OCI-LY3 (cell line): ENCODE data around the gene FBLN7.

Source experiments
- EZH2phosphoT487 ChIP-seq: fragments of 200-600 bp; shearing (Covaris generic); IDR thresholded peaks from 2 replicates; pipeline ENCODE4 v1.6.1; 2018; ENCODE audit warnings: antibody characterized with exemption, mixed run types, low read depth
- TF ChIP-seq, protein P1 (sequence below): fragments of 200-600, 300-600 bp; sonication (generic); IDR thresholded peaks from 2 replicates; pipeline ENCODE4 v1.5.1; 2014; ENCODE audit warnings: antibody characterized with exemption, low read length, low read depth

DNA sequence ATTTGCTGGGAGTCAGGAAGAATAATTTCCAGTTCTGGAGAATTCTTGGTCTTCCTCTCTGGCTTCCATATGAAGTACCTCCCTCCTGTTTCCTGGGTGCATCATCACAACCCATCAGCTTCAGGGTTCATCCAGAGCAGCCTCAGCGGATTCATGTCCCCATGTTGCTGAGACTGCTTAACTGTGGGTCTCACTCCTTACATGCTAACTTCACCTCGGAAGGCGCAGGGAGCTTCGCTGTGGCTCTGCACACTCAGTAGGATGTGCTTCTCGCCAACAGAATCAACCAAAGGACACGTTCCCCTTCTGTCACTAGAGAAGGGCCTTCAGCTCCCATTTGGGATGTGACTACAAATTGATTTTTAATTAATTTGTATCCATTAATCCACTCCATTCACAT, 24.2 kb downstream of the FBLN7 start:
- TF ChIP-seq, protein P1, sequence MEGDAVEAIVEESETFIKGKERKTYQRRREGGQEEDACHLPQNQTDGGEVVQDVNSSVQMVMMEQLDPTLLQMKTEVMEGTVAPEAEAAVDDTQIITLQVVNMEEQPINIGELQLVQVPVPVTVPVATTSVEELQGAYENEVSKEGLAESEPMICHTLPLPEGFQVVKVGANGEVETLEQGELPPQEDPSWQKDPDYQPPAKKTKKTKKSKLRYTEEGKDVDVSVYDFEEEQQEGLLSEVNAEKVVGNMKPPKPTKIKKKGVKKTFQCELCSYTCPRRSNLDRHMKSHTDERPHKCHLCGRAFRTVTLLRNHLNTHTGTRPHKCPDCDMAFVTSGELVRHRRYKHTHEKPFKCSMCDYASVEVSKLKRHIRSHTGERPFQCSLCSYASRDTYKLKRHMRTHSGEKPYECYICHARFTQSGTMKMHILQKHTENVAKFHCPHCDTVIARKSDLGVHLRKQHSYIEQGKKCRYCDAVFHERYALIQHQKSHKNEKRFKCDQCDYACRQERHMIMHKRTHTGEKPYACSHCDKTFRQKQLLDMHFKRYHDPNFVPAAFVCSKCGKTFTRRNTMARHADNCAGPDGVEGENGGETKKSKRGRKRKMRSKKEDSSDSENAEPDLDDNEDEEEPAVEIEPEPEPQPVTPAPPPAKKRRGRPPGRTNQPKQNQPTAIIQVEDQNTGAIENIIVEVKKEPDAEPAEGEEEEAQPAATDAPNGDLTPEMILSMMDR: no peak
- no peak for TF ChIP-seq EZH2phosphoT487
